ENCODE measurements around the gene DDC. TPM values are rescaled to one million over a fixed set of nuclear protein-coding genes. Genes with fewer than 3 reads are reported as not detected.

The DDC gene
- total RNA-seq, 4 donors from 2014 or later, result 16.1 to 71.3 (median 42.5) TPM

DNA sequence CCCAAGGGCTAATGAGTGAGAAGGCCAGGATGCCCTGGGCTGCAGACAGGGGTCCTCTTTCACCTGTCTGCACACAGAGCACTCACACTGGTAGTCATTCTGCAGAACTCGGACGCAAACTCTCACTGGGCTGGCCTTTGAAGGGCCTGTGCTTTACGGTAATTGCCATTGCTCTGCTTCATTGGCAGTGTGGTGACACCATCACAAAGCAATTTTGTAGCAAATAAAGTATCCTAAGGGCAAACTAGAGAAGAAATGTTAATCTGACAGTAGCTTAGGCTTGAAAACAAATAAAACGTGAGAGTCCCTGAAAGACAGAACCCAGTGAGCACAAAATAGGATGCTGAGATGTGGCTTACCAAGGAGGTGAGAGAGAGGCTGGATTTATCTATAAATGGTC, 84.4 kb downstream of the DDC start:
- 41 to 49% methylated on average over 2 to 4 of the region's 4 CpGs for WGBS, 2 donors (ENCODE audit: low coverage in 1 of 2)
- Histone ChIP-seq H3K4me1 (no peaks in the 10 kb centered on the region), H3K4me3 (no peak overlapping the region), H3K27ac (no peak overlapping the region), H3K9me3 (no peaks in the 10 kb centered on the region), H3K36me3 (no peaks in the 10 kb centered on the region), H3K27me3 (no peaks in the 10 kb centered on the region)
- DNase-seq, result no peak
- intact Hi-C loops (cut with DNase I; ENCODE audit: low total_unique reads), result no loop called here
- in situ Hi-C loops (cut with MboI; ENCODE audit: low pct_ligation_motif_present in 1 of 4, low pct_unique_long_range_greater_than_20kb in 1 of 4, low sequenced_read_pairs in 3 of 4), result no loop called here
- TF ChIP-seq POLR2A (IDR thresholded peaks at IDR 0.05) (no peak), POLR2AphosphoS5 (IDR thresholded peaks at IDR 0.05) (no peak), EP300 (IDR thresholded peaks at IDR 0.05; ENCODE audit: low read depth) (no peak), CTCF (IDR thresholded peaks at IDR 0.05) (no peak)

- no peaks in the 10 kb centered on the region for H3K9me3 ChIP-seq
- no peak overlapping the region for H3K4me3 ChIP-seq
Observed at GRCh38 chr7:50479743-50480517, 85.3 kb downstream of the DDC start.

DNA sequence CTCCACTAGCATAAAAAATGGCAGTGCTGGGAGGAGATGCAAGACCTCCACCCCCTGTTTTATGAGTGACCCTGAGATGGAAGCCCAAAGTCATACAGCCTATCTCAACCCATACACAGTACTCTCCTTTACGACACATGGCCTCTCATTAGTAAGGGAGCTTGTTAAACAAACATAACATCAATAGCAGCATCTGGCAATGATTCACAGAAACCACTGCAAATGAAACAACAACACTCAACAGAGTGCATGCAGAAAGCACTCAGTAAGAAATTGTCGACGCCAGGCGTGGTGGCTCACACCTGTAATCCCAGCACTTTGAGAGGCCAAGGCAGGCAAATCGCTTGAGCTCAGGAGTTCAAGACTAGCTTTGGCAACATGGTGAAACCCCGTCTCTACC, 87.6 kb downstream of the DDC start:
- H3K4me3 ChIP-seq, result no peak overlapping the region
- intact Hi-C loops (cut with DNase I; ENCODE audit: low total_unique reads), result no loop called here
- H3K9me3 ChIP-seq, result no peaks in the 10 kb centered on the region
- in situ Hi-C loops (cut with MboI; ENCODE audit: low pct_ligation_motif_present in 1 of 4, low pct_unique_long_range_greater_than_20kb in 1 of 4, low sequenced_read_pairs in 3 of 4), result no loop called here
- DNase-seq, result no peak
- TF ChIP-seq POLR2AphosphoS5 (IDR thresholded peaks at IDR 0.05) (no peak), EP300 (IDR thresholded peaks at IDR 0.05; ENCODE audit: low read depth) (no peak), POLR2A (IDR thresholded peaks at IDR 0.05) (no peak), CTCF (IDR thresholded peaks at IDR 0.05) (no peak)
- 64 to 80% methylated on average over 1 to 6 of the region's 6 CpGs for WGBS, 2 donors (ENCODE audit: low coverage in 1 of 2)
- no peaks in the 10 kb centered on the region for H3K4me1 ChIP-seq
- no peaks in the 10 kb centered on the region for H3K27me3 ChIP-seq
- no peak overlapping the region for H3K27ac ChIP-seq
- no peaks in the 10 kb centered on the region for H3K36me3 ChIP-seq

More at GRCh38 chr7:50479743-50480517, 85.3 kb downstream of the DDC start:
- no peak for TF ChIP-seq CTCF (IDR thresholded peaks at IDR 0.05)
- no peak for TF ChIP-seq POLR2A (IDR thresholded peaks at IDR 0.05)
- TF ChIP-seq POLR2AphosphoS5 (IDR thresholded peaks at IDR 0.05), result no peak
- no peak for TF ChIP-seq EP300 (IDR thresholded peaks at IDR 0.05; ENCODE audit: low read depth)
- intact Hi-C loops (cut with DNase I; ENCODE audit: low total_unique reads) (no loop called here), in situ Hi-C loops (cut with MboI; ENCODE audit: low pct_ligation_motif_present in 1 of 4, low pct_unique_long_range_greater_than_20kb in 1 of 4, low sequenced_read_pairs in 3 of 4) (no loop called here)
- no peaks in the 10 kb centered on the region for H3K36me3 ChIP-seq
- H3K27ac ChIP-seq, result no peak overlapping the region
- no peaks in the 10 kb centered on the region for H3K27me3 ChIP-seq
- DNase-seq, result no peak
- H3K4me1 ChIP-seq, result no peaks in the 10 kb centered on the region
- 83 to 88% methylated on average over 2 to 7 of the region's 7 CpGs for WGBS, 2 donors (ENCODE audit: low coverage in 1 of 2)

DNA sequence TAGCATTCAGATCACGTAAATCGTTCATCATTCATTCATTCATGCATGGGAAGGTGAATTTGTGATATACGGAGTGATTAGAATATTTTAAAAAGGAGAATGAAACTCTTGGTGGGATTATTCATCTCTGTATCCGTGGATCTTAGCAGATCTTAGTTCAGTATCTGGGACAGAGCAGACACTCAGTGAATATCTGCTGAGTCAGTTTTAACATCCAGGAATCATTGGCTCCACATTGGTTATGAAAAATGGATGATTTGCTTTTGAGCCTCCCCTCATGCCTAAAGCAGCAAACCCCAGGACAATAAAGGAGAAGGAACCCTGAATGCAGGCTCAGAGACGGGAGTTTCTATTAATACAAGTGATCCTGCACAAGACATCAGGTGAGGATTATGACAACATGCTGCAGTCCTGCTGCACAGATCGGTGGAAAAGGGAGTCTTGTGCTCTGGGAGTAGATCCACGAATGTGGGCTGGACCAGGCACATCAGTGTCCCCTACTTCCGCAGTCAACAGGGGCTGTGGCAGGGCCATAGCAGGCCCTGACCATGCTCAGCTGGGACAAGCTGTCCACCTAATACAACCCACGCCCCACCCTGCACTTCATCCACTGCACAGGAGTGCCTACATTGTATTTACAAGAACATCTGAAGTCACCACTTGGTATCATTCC, 88.1 kb downstream of the DDC start:
- H3K4me3 ChIP-seq, result no peak overlapping the region
- no peak for DNase-seq
- no peaks in the 10 kb centered on the region for H3K36me3 ChIP-seq
- TF ChIP-seq POLR2A (IDR thresholded peaks at IDR 0.05) (no peak), CTCF (IDR thresholded peaks at IDR 0.05) (no peak), POLR2AphosphoS5 (IDR thresholded peaks at IDR 0.05) (no peak), EP300 (IDR thresholded peaks at IDR 0.05; ENCODE audit: low read depth) (no peak)
- in situ Hi-C loops (cut with MboI; ENCODE audit: low pct_ligation_motif_present in 1 of 4, low pct_unique_long_range_greater_than_20kb in 1 of 4, low sequenced_read_pairs in 3 of 4), result no loop called here
- no peaks in the 10 kb centered on the region for H3K9me3 ChIP-seq
- intact Hi-C loops (cut with DNase I; ENCODE audit: low total_unique reads), result no loop called here
- H3K4me1 ChIP-seq, result no peaks in the 10 kb centered on the region
- H3K27ac ChIP-seq, result no peak overlapping the region
- H3K27me3 ChIP-seq, result no peaks in the 10 kb centered on the region
- WGBS, 2 donors (ENCODE audit: low coverage in 1 of 2), result 86 to 91% methylated on average over 6 to 9 of the region's 9 CpGs
